Small intestine (tissue), 7 donors: ENCODE data around the gene TENT5C. TPM values are rescaled to one million over a fixed set of nuclear protein-coding genes. Genes with fewer than 3 reads are reported as not detected.

Experiments used
- DNase-seq, 2 donors: peaks; one replicate each; pipeline versions ENCODE4 v3.0.0 to v3.0.0-alpha.2; 2013
- FAIRE-seq: peaks from 2 replicates; lab custom pipeline; 2012; peaks lifted over from hg19 to GRCh38; lab: Jason Lieb, UNC
- H3K27ac ChIP-seq, 3 donors: one replicate each; pipeline ENCODE4 v1.5.1; 2013; ENCODE audit warnings: low read length in 2 of 3, mild to moderate bottlenecking in 2 of 3, control low read depth in 1 of 3, inconsistent platforms in 1 of 3, low read depth in 1 of 3, moderate library complexity in 1 of 3
- H3K27me3 ChIP-seq, 3 donors: one replicate each; pipeline ENCODE4 v1.6.1; 2013; ENCODE audit warnings: low read length in 3 of 3, inconsistent platforms in 1 of 3; ENCODE audit not compliant: control insufficient read depth in 3 of 3, insufficient read depth in 3 of 3
- H3K36me3 ChIP-seq, 3 donors: one replicate each; pipeline ENCODE4 v1.6.1; 2013; ENCODE audit warnings: low read length in 3 of 3, inconsistent platforms in 1 of 3, low read depth in 1 of 3, mild to moderate bottlenecking in 1 of 3, moderate library complexity in 1 of 3; ENCODE audit not compliant: control insufficient read depth in 3 of 3, insufficient read depth in 2 of 3
- H3K4me1 ChIP-seq, 3 donors: one replicate each; pipeline ENCODE4 v1.6.1; 2013; ENCODE audit warnings: low read length in 2 of 3, inconsistent platforms in 1 of 3, low read depth in 1 of 3, mild to moderate bottlenecking in 1 of 3, moderate library complexity in 1 of 3; ENCODE audit not compliant: control insufficient read depth in 3 of 3, insufficient read depth in 2 of 3
- H3K4me3 ChIP-seq, 3 donors: one replicate each; pipeline ENCODE4 v1.5.1; 2013; ENCODE audit warnings: low read length in 3 of 3, control low read depth in 1 of 3, inconsistent platforms in 1 of 3, low read depth in 1 of 3, mild to moderate bottlenecking in 1 of 3, moderate library complexity in 1 of 3
- H3K9me3 ChIP-seq, 2 donors: one replicate each; pipeline ENCODE4 v1.6.1; 2013; ENCODE audit warnings: low read depth in 1 of 2, low read length in 1 of 2; ENCODE audit not compliant: control insufficient read depth in 2 of 2, insufficient read depth in 1 of 2
- WGBS, 3 donors: extraction: QIAGEN DNeasy Blood & Tissue Kit; methylation state at CpG; one replicate each; pipeline ENCODE4 v1.1.7; 2013; 5-methylcytosine and 5-hydroxymethylcytosine counted together
- polyA plus RNA-seq, 4 donors: library from polyadenylated mRNA; stranded (reverse) in 3 of 4; unstranded in 1 of 4; fragments of 200-250 nt in 3 of 4; fragments of 120-200 nt in 1 of 4; gene quantifications; one replicate each; pipeline versions ENCODE4 v1.2.1 to v1.2.3, GENCODE V29; 2013
- donor health status: healthy with polysubstance abuse.
- donor health status: control.
- donor health status: control.
- donor health status: Bipolar disorder and iron deficiency.
- donor health status: healthy.

TENT5C gene
- polyA plus RNA-seq, 4 donors, result 2.2 to 13.5 (median 3.9) TPM

DNA sequence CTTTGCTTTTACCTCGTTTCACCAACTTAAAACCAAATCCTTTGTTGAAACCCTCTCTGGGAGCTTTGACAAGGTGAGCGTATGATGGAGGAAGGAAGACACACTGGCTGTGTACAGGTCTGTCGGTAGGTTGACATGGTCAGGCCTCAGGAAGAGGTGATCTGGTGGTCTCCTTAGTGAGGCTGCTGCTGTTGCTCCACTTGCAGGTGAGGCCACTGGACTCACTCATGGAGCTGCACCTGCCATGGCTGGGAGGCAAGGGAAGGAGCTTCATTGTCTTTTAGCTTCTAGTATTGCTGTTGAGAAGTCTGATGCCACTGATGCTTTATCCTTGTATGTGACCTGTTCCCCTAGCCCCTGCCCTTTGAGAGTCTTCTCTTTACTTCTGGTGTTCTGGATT, 35.7 kb downstream of the TENT5C start:
- no peak overlapping the region for H3K27ac ChIP-seq
- DNase-seq, result no peak
- H3K4me3 ChIP-seq, result no peak overlapping the region
- no peaks in the 10 kb centered on the region for H3K9me3 ChIP-seq
- FAIRE-seq, result no peak
- H3K27me3 ChIP-seq, result no peaks in the 10 kb centered on the region
- H3K4me1 ChIP-seq, result peaks cover 0 to 1% (median 0%) of the 10 kb centered on the region in 3 donors
- H3K36me3 ChIP-seq, result no peaks in the 10 kb centered on the region
- WGBS, 3 donors, result 87 to 88% (median 87%) methylated on average over 3 of the region's 3 CpGs

DNA sequence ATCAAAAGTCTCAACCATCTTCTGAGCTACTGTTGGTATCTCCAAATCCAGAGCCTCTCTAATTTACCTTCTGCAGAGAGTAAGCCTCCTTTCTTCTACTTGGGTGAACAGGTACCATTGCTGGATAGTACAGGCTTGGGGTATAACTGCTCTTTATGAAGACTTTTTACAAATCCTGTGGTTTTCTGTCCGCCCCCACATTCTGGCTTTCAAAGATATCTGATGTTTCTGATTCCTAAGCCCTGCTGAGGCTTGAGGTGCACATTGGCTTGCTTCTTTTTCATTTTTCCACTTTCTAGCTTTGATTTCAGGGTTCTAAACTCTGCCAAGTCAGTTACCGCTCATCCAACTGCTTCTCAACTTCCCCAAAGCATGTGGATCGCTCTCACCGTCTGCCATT, 37.1 kb downstream of the TENT5C start:
- Histone ChIP-seq H3K4me3 (no peak overlapping the region), H3K27ac (peak overlapping the region in 1 of 3 donors; percentile 28), H3K27me3 (no peaks in the 10 kb centered on the region), H3K9me3 (no peaks in the 10 kb centered on the region), H3K4me1 (peaks cover 0 to 4% (median 3%) of the 10 kb centered on the region in 3 donors), H3K36me3 (no peaks in the 10 kb centered on the region)
- WGBS, 3 donors, result 91 to 96% (median 92%) methylated on average over 4 of the region's 4 CpGs
- FAIRE-seq, result no peak
- no peak for DNase-seq

DNA sequence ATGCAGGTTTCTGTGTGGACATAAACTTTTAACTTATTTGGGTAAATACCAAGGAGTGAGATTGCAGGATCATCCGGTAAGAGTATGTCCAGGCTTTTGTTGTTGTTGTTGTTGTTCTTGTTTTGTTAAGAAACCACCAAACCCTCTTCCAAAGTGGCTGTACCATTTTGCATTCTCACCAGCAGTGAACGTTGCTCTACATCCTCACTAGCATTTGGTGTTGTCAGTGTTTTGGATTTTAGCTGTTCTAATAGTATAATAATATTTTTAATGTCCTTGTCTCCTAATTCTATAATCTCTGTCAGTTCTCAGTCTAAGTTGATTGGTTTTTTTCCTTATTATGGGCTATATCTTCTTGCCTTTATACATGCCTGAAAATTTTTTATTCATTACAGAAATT, 37.8 kb downstream of the TENT5C start:
- H3K36me3 ChIP-seq, result no peaks in the 10 kb centered on the region
- no peak overlapping the region for H3K4me3 ChIP-seq
- no peak overlapping the region for H3K27ac ChIP-seq
- DNase-seq, result no peak
- H3K4me1 ChIP-seq, result peaks cover 0 to 4% (median 3%) of the 10 kb centered on the region in 3 donors
- no peaks in the 10 kb centered on the region for H3K9me3 ChIP-seq
- FAIRE-seq, result no peak
- WGBS, 3 donors, result 80 to 82% (median 81%) methylated on average over 2 of the region's 2 CpGs
- no peaks in the 10 kb centered on the region for H3K27me3 ChIP-seq

DNA sequence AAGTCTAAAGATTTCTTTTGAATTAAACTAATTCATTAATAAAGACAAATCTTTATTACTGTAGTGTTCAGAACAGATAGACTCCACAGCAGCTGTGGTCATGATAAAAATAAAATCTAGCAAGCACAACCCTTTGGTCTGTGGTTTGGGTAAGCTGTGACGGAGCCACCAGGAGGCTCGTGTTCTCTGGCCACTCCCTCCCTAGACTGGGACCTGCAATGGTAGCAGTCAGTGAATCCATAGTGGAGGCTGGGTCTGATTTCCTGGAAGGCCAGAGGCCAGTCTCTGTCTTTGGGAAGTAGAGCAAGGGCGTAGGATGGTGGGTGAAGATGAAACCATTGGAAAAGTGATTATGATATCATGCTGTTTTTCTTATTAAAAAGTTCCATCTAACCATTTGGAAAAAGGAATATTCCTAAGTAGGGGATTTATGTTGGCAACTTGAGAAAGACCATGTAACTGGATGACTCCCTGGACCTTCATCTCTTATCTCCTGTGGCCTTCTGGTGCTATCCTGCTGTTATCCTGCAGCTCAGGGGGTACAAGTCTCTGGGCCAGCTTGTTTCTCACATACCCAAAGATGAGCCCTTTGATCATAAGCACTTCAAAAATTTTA, 39.0 kb downstream of the TENT5C start:
- FAIRE-seq (no peak), DNase-seq (no peak)
- H3K4me3 ChIP-seq, result no peak overlapping the region
- peak overlapping the region in 1 of 3 donors; percentile 47 for H3K27ac ChIP-seq
- H3K4me1 ChIP-seq, result peaks cover 0 to 4% (median 3%) of the 10 kb centered on the region in 3 donors
- H3K36me3 ChIP-seq, result no peaks in the 10 kb centered on the region
- no peaks in the 10 kb centered on the region for H3K9me3 ChIP-seq
- no peaks in the 10 kb centered on the region for H3K27me3 ChIP-seq
- 68 to 84% (median 79%) methylated on average over 3 of the region's 3 CpGs for WGBS, 3 donors

DNA sequence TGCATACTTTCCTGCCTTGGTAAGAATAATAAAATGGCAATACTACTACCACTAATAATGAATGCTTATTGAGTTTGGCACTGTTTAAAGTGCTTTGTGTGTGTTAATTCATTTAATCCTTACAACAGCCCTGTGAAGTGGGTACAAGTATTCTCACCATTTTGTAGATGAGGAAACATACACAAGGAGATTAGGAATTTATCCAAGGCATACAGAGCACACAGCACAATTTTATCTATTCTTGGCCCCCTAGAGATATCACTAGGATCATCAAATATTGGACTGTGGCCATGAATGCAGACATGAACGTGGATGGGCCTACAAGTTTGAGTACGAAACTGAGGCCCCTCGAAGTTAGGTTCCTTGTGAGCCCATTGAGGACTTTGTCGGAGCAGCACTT, 39.5 kb downstream of the TENT5C start:
- no peaks in the 10 kb centered on the region for H3K36me3 ChIP-seq
- no peak for DNase-seq
- 87 to 89% (median 89%) methylated on average over 4 of the region's 4 CpGs for WGBS, 3 donors
- no peak overlapping the region for H3K27ac ChIP-seq
- H3K4me1 ChIP-seq, result peaks cover 0 to 4% (median 3%) of the 10 kb centered on the region in 3 donors
- no peaks in the 10 kb centered on the region for H3K27me3 ChIP-seq
- no peaks in the 10 kb centered on the region for H3K9me3 ChIP-seq
- no peak overlapping the region for H3K4me3 ChIP-seq
- FAIRE-seq, result no peak

DNA sequence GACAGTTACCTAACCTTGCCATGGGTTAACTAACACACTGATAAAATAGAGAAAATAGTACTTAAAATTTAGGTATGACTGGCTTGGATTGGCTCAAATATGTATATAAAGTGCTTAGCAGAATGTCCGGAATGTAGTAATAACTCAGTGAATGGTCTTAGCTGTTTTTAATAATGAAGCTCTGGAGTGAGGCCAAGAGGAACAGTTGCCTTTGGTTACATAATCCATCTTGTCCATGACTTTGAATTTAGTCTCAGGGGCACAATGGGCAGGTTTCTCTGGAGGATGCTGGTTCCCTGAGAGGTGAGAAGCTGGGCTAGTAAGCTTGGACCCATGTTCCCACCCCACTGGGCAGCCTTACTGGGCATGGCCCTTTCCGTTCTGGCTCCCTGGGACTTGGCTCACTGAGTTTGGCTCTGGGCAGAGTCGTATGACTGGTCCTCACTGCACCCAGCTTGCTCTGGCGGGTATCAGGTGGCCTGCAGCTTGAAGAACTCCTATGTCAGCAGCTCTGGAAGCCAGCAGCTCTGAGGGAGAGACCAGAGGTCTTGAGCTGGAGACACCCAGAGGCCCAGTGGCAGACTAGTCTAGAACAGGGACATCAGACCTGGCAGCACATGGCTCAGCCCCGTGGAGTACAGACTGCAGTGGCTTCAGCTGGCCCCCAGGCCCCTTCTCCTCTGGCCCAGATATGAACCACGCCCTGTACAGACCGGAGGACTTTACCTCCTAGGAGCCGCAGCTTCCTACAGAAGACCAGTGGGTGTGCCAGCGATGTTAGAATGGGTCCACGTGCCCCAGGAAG, 40.4 kb downstream of the TENT5C start:
- DNase-seq, result peak; percentile 70 to 77
- H3K4me3 ChIP-seq, result no peak overlapping the region
- no peak for FAIRE-seq
- H3K9me3 ChIP-seq, result no peaks in the 10 kb centered on the region
- H3K4me1 ChIP-seq, result peaks cover 0 to 4% (median 3%) of the 10 kb centered on the region in 3 donors
- H3K27ac ChIP-seq, result peak overlapping the region in 1 of 3 donors; percentile 29
- H3K36me3 ChIP-seq, result no peaks in the 10 kb centered on the region
- no peaks in the 10 kb centered on the region for H3K27me3 ChIP-seq
- WGBS, 3 donors, result 38 to 68% (median 47%) methylated on average over 10 of the region's 10 CpGs

DNA sequence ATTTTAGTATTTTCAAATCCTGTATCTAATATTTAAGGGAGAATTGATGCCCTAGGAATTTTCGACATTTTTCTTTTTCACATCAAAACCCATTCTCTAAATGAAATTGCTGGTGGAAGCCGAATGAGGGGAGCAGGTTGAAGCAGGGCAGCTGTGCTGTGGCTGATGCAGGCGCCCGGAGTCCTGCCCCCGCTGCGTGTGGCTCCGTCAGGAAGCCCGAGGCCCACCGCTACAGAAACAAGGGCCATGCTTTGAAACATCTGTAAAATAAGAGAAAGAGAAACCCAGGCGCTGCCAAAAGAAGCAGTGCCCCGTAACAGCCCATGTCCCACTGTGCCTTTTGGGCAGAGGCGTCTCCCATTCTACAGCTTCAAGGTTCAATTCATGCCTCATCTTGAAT, 41.1 kb downstream of the TENT5C start:
- Histone ChIP-seq H3K27me3 (no peaks in the 10 kb centered on the region), H3K27ac (peak overlapping the region in 1 of 3 donors; percentile 29), H3K4me3 (no peak overlapping the region), H3K4me1 (peaks cover 0 to 4% (median 3%) of the 10 kb centered on the region in 3 donors), H3K9me3 (no peaks in the 10 kb centered on the region), H3K36me3 (no peaks in the 10 kb centered on the region)
- FAIRE-seq (no peak), DNase-seq (no peak)
- WGBS, 3 donors, result 91 to 96% (median 92%) methylated on average over 12 of the region's 12 CpGs

DNA sequence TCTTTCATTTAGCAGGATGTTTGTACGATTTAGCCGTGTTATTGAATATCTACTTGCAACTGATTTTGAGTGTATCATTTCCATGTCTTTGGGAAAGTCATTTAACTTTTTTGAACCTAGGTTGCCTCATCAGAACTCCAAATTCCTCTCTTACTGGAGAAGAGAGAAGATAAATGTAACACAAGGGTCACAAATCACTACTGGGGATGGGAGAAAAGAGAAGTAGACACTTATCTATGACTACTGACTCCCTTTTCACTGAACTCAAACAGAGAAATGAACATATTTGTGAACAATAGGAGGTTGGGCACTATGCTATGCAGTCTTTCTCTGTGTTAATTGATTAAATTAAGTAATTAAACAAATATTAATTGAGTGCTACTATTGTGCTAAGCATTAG, 42.2 kb downstream of the TENT5C start:
- Histone ChIP-seq H3K36me3 (no peaks in the 10 kb centered on the region), H3K4me1 (peaks cover 0 to 4% (median 3%) of the 10 kb centered on the region in 3 donors), H3K27ac (no peak overlapping the region), H3K27me3 (no peaks in the 10 kb centered on the region), H3K9me3 (no peaks in the 10 kb centered on the region), H3K4me3 (no peak overlapping the region)
- 68 to 91% (median 74%) methylated on average over 2 of the region's 2 CpGs for WGBS, 3 donors
- FAIRE-seq, result no peak
- no peak for DNase-seq
